Stimulated activated CD4-positive, alpha-beta T cell treated with anti-CD3 and anti-CD28 coated beads, Interleukin-12 subunit alpha, Interleukin-12 subunit beta, amount 100 ng/mL, for 24 hours (primary cell): ENCODE data around the gene ADD1.
"Not testable (repeated sequence)": the region's sequence is repeated elsewhere in the genome, so short reads cannot be mapped to it uniquely, and the experiment has no call there.

ENCODE experiments used
- DNase-seq, 2 experiments: peaks; one replicate each; pipeline ENCODE4 v3.0.0-alpha.2; 2020; ENCODE audit warnings: low read depth in 2 of 2

ADD1 gene

DNA sequence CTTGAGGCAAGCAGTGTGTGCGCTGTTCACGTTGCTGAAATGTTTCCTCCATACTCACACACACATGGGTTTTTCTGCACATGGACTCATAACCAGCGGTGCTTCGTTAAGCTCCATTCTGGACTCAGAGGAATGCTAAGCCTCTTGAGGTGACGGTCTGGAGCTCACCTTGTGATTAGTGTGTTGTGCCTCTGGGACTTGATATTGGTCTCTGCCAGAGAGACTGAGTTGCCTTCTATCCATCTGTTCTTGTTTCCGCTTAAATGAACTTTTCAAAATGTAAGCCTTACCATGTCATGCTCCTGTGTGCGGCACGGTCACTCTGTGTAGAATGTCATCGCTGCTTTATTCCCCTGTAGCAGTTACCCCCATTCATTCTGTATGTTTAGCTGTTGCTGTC lies 42.5 kb downstream of the ADD1 start:
- DNase-seq = no peak

GRCh38 chr4:2886622-2887021 lies 43.0 kb downstream of the ADD1 start:
- DNase-seq = no peak

DNA sequence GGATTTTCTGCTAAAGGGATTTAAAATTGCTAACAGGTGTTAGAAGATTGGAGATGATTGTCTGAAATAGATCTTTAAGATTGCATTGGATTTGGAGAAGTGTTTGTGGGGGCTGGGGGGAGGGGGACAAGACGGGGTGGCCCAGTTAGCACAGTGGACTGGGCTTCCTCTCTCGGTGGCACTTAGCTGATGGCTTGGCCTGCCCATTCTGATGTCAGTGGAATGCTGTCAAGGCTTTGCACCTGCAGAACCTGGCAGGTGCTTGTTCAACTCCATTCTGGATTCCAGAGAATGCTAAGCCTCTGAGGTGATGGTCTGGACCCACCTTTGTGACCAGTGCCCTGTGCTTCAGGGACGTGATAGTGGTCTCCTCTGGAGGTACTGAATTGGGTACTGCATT lies 43.7 kb downstream of the ADD1 start:
- no peak for DNase-seq

DNA sequence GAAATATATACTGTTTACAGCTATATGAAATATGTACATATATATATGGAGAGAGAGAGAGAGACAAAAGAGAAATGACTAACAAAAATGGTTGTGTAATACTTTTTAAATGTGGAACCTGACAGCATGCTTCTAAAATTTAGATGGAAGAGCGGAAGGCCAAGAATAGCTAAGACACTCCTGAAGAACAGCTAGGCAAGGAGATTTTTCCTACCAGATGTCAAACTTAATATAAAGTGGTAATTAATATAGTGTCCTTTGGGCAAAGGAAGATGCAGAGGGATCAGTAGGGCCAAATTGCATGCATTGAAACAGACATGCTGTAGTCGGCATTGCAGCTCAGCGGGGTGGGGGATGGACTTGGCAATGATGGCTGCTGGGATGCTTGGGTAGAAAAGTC lies 45.2 kb downstream of the ADD1 start:
- DNase-seq = no peak

DNA sequence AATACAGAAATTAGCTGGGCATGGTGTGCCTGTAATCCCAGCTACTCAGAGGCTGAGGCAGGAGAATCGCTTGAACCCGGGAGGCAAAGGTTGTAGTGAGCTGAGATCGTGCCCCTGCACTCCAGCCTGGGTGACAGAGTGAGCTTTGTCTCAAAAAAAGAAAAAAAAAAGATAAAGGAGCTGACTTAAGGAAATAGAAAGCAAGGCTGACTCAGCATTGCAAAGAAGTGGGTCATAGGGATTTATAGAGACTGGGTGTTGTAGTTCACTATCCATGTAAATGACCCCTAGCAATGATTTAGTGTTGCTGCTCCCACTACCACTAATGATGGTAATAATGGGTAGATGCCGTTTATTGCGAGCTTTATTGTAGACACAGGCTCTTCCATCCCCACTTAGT lies 47.6 kb downstream of the ADD1 start:
- DNase-seq = no peak

- no peak for DNase-seq
Observed at GRCh38 chr4:2893772-2894171, 50.1 kb downstream of the ADD1 start.

- DNase-seq = no peak
Observed at GRCh38 chr4:2898001-2898400, 54.4 kb downstream of the ADD1 start.

DNA sequence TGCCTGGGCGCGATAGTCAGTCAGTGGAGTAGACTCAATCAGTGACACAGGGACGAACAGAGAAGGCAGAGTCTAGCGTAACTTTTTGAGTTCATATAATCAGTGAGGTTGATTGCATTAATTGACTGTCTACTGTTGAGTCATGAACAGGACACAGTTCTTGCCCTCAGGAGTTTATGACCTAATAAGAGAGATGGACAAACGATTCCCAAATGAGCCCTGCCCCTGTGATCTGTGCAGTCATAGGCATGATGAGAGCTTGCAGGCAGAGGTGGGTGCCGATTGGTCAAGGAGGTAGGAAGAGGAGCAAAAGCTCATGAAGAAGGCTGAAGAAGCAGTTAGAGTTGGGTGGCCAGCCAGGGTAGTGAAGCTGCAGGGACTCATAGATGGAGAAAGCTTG lies 57.1 kb downstream of the ADD1 start:
- DNase-seq = no peak

- DNase-seq = no peak
Observed at GRCh38 chr4:2901186-2901585, 57.5 kb downstream of the ADD1 start.

GRCh38 chr4:2902126-2902525 lies 58.5 kb downstream of the ADD1 start:
- no peak for DNase-seq

GRCh38 chr4:2905544-2905943 lies 61.9 kb downstream of the ADD1 start:
- DNase-seq = no peak

- no peak for DNase-seq
Observed at GRCh38 chr4:2906218-2906617, 62.6 kb downstream of the ADD1 start.

DNA sequence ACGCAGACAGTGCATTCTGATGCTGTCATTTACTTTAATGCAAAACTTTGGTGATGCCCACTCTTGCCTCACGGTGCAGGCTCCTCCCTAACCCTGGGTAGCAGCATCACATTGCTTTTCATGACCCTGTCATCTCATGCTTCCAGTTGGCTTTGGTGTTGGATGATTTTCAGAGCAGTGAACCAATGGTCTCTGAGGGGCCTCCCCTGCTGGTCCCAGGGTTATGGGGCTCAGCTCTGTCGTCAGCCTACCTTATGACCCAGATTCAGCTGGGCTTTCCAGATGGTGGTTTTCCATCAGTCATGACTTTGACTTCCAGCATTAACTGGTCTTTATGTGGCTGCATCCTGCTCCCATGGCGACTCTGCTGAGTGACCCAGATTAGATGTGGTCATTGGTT lies 63.6 kb downstream of the ADD1 start:
- DNase-seq = no peak

DNA sequence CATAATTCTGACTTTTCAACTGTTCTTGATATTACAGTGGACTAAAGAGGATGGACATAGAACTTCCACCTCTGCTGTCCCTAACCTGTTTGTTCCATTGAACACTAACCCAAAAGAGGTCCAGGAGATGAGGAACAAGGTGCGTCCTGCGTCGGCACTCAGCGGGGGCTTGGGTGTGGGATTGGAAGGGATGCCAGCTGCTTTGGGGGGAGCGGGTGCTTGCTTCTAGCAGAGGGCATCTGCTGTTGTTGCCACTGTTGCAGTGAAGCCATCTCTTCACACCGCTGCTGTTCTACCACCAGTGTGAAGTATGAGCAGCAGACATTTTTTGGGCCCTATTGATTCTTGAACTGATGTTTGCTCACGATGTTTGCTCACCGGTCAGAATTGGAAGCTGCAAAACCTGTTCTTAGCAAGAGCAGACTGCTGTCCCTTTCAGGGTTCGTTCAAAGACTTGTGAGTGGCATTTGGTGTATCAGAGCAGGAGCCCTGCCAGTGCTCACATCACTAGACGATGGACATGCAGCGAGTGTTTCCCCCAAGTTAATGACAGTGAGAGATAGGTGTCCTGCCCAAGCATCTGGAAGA lies 64.2 kb downstream of the ADD1 start:
- no peak for DNase-seq

- DNase-seq = no peak
Observed at GRCh38 chr4:2908686-2909085, 65.0 kb downstream of the ADD1 start.

- DNase-seq = no peak
Observed at GRCh38 chr4:2909583-2909982, 65.9 kb downstream of the ADD1 start.

DNA sequence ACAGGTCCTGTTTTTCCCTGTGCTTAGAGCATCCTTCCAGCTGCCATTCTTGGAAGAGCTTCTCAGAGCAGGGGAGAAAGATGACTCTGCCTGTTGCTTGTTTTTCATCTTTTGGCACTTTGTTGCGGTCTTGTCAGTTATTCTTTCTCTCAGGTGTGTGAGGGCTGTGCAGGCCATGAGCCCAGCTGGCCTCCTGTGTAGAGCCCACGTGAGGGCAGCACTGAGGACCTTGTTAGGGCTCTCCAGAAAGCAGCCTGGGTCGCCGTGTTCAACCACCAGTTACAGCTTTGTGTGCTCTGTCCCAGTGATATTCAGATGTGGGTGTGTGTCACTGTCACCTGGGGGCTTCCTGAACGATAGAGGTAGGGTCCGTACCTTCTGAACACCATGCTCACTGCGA lies 66.8 kb downstream of the ADD1 start:
- no peak for DNase-seq

- no peak for DNase-seq
Observed at GRCh38 chr4:2911868-2912267, 68.2 kb downstream of the ADD1 start.

- no peak for DNase-seq
Observed at GRCh38 chr4:2913168-2913567, 69.5 kb downstream of the ADD1 start.

DNA sequence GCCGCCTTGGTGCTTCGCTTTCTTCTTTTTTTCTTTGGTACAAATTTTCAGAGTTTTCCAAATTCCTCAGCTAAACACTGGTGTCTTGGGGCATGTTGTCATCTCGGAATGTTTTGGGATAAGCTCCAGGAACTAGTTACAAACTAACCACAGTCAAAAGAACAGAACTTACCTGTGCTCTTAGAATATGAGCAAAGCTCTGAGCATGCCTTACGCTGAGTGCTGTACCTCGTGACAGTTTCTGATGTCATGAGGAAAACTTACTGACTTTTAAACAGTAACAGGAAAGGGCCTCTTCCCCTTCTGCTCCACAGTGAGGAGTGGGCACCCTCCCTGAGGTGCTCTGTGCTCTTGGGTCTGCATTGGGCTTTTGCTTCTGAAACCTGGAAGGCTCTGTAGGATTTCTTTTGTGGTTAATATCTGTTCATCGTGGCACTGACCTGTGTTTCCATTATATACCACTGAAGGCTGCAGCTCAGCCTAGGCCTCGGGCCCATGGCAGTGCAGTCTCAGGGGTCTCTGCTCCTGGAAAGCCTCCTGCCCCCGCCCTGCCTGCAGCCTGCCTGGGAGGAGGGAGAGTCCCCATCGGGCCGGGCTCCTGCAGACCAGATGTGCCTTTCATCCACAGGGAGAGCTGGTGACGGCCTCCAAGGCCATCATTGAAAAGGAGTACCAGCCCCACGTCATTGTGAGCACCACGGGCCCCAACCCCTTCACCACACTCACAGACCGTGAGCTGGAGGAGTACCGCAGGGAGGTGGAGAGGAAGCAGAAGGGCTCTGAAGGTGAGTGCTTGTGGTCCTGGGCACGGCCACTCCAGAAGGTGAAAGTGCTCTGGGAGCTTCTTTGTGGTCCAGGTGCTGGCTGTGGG lies 70.8 kb downstream of the ADD1 start:
- DNase-seq = no peak

DNA sequence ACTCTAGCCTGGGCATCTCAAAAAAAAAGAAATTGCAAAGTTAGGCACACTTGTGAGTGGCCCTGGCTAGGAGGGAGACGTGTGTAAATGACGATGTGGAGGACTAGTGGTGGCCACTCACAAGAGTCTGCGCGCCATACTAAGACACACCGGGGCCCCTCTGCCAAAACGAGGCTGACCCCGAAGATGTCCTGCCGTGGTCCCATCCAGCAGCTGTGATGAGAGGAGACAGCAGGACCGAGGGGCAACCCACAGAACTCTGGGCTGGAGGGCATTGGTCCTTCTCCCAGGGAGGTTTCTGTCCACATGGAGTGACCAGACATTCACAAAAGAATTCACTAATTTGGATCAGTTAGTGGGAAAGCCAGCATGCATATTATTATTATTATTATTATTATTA lies 72.1 kb downstream of the ADD1 start:
- DNase-seq = no peak

DNA sequence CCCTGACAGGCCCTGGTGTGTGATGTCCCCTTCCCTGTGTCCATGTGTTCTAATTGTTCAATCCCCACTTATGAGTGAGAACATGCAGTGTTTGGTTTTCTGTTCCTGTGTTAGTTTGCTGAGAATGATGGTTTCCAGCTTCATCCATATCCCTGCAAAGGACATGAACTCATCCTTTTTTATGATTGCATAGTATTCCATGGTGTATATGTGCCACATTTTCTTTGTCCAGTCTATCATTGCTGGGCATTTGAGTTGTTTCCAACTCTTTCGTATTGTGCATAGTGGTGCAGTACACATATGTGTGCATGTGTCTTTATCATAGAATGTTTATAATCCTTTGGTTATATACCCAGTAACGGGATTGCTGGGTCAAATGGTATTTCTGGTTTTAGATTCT lies 73.1 kb downstream of the ADD1 start:
- not testable (repeated sequence) for DNase-seq

- not testable (repeated sequence) for DNase-seq
Observed at GRCh38 chr4:2918300-2918699, 74.7 kb downstream of the ADD1 start.

GRCh38 chr4:2918714-2919113 lies 75.1 kb downstream of the ADD1 start:
- DNase-seq = not testable (repeated sequence)
